ENCODE measurements around the gene PACS1. TPM values are rescaled to one million over a fixed set of nuclear protein-coding genes. Genes with fewer than 3 reads are reported as not detected.

The PACS1 gene
- total RNA-seq, 3 donors from 2014 or later (not counting 1 experiment from before 2014, with no cell fraction given): 176 to 204 (median 186) TPM

- 0% methylated on average over 5 of the region's 5 CpGs for WGBS (ENCODE audit: insufficient coverage)
- no peaks in the 10 kb centered on the region for H3K27me3 Mint-ChIP-seq (ENCODE audit: low read depth in 2 of 2)
Observed at GRCh38 chr11:66081505-66081904, 11.4 kb downstream of the PACS1 start.

GRCh38 chr11:66082946-66083698, 13.1 kb downstream of the PACS1 start:
- intact Hi-C loops (cut with micrococcal nuclease): loop anchor here (5.0 kb wide), 1 partner anchor 34 kb away; no protein-coding TSS in a partner anchor
- H3K4me1 ChIP-seq (ENCODE audit: control insufficient read depth, insufficient read depth, low read length): peaks cover 46% of the 10 kb centered on the region
- TF ChIP-seq CTCF (IDR thresholded peaks at IDR 0.05): no peak
- ATAC-seq: no peak
- H3K27me3 Mint-ChIP-seq (ENCODE audit: low read depth in 2 of 2): no peaks in the 10 kb centered on the region
- H3K4me1 Mint-ChIP-seq: peaks cover 68 to 71% of the 10 kb centered on the region in 2 donors
- H3K4me3 Mint-ChIP-seq: peak overlapping the region; percentile 49
- H3K9me3 Mint-ChIP-seq: no peaks in the 10 kb centered on the region
- H3K9me3 ChIP-seq (ENCODE audit: control insufficient read depth, insufficient read depth, low read length): no peaks in the 10 kb centered on the region
- peak overlapping the region; percentile 18 for H3K27ac ChIP-seq (ENCODE audit: low read length)
- no peaks in the 10 kb centered on the region for H3K27me3 ChIP-seq (ENCODE audit: control insufficient read depth, insufficient read depth, low read length)
- no peak overlapping the region for H3K4me3 ChIP-seq (ENCODE audit: low read length)
- peak overlapping the region; percentile 71 to 93 for H3K27ac Mint-ChIP-seq
- peak in 1 of 2 donors; percentile 40 for DNase-seq
- WGBS (ENCODE audit: insufficient coverage): 100% methylated on average over 1 of the region's 4 CpGs
- no peaks in the 10 kb centered on the region for H3K36me3 Mint-ChIP-seq
- H3K36me3 ChIP-seq (ENCODE audit: control insufficient read depth, insufficient read depth, low read length): no peaks in the 10 kb centered on the region

More at GRCh38 chr11:66081505-66081904, 11.4 kb downstream of the PACS1 start:
- H3K36me3 ChIP-seq (ENCODE audit: control insufficient read depth, insufficient read depth, low read length): peaks cover 6% of the 10 kb centered on the region
- intact Hi-C loops (cut with micrococcal nuclease): loop anchor here (2.0 to 5.0 kb wide), 2 partner anchors 19 to 36 kb away; no protein-coding TSS in a partner anchor
- Mint-ChIP-seq H3K4me3 (peak overlapping the region; percentile 77), H3K4me1 (peaks cover 65 to 70% of the 10 kb centered on the region in 2 donors), H3K27ac (peak overlapping the region; percentile 93), H3K9me3 (no peaks in the 10 kb centered on the region), H3K36me3 (no peaks in the 10 kb centered on the region)
- H3K27me3 ChIP-seq (ENCODE audit: control insufficient read depth, insufficient read depth, low read length): no peaks in the 10 kb centered on the region
- DNase-seq (peak; percentile 62 to 91), ATAC-seq (peak; percentile 86 to 95 (median 93))
- no peaks in the 10 kb centered on the region for H3K9me3 ChIP-seq (ENCODE audit: control insufficient read depth, insufficient read depth, low read length)
- peak overlapping the region; percentile 88 for H3K27ac ChIP-seq (ENCODE audit: low read length)
- H3K4me1 ChIP-seq (ENCODE audit: control insufficient read depth, insufficient read depth, low read length): peaks cover 46% of the 10 kb centered on the region
- TF ChIP-seq CTCF (IDR thresholded peaks at IDR 0.05): no peak
- H3K4me3 ChIP-seq (ENCODE audit: low read length): no peak overlapping the region

GRCh38 chr11:66083767-66084166, 13.7 kb downstream of the PACS1 start:
- WGBS (ENCODE audit: insufficient coverage): 94% methylated on average over 3 of the region's 3 CpGs
- ATAC-seq: no peak
- Mint-ChIP-seq H3K27ac (peak overlapping the region; percentile 71 to 93), H3K9me3 (no peaks in the 10 kb centered on the region), H3K27me3 (ENCODE audit: low read depth in 2 of 2) (no peaks in the 10 kb centered on the region), H3K36me3 (no peaks in the 10 kb centered on the region), H3K4me1 (peaks cover 68 to 70% of the 10 kb centered on the region in 2 donors), H3K4me3 (peak overlapping the region; percentile 1)
- Histone ChIP-seq H3K36me3 (ENCODE audit: control insufficient read depth, insufficient read depth, low read length) (no peaks in the 10 kb centered on the region), H3K27ac (ENCODE audit: low read length) (peak overlapping the region; percentile 21), H3K27me3 (ENCODE audit: control insufficient read depth, insufficient read depth, low read length) (no peaks in the 10 kb centered on the region), H3K4me1 (ENCODE audit: control insufficient read depth, insufficient read depth, low read length) (peaks cover 42% of the 10 kb centered on the region), H3K9me3 (ENCODE audit: control insufficient read depth, insufficient read depth, low read length) (no peaks in the 10 kb centered on the region), H3K4me3 (ENCODE audit: low read length) (no peak overlapping the region)
- no peak for DNase-seq
- intact Hi-C loops (cut with micrococcal nuclease): loop anchor here (5.0 kb wide), 1 partner anchor 34 kb away; no protein-coding TSS in a partner anchor
- no peak for TF ChIP-seq CTCF (IDR thresholded peaks at IDR 0.05)
